Heart right ventricle (tissue), 16 donors: ENCODE measurements around the gene FAM120B. TPM values are rescaled to one million over a fixed set of nuclear protein-coding genes. Genes with fewer than 3 reads are reported as not detected.

Experiments
- ATAC-seq, 8 donors: fragments of 200-7000 bp; cut with Tn5 transposase; one replicate each; pipeline ENCODE4 v1.9.1; 2020; ENCODE audit warnings: mild to moderate bottlenecking in 8 of 8, moderate library complexity in 8 of 8, moderate number of reproducible peaks in 1 of 8
- DNase-seq, 2 donors: peaks; one replicate each; pipeline ENCODE4 v3.0.0-alpha.2; 2020
- H3K27ac ChIP-seq, 10 donors: fragments of 200-600 bp; sonication (generic) in 2 of 10; one replicate each; pipeline versions ENCODE4 v1.5.0 to v1.8.0; 2020 to 2022; ENCODE audit warnings: mild to moderate bottlenecking in 3 of 10
- H3K27me3 ChIP-seq, 7 donors: fragments of 200-600 bp; one replicate each; pipeline ENCODE4 v1.8.0; 2021 to 2022; ENCODE audit warnings: mild to moderate bottlenecking in 2 of 7
- H3K36me3 ChIP-seq, 9 donors: fragments of 200-600 bp; sonication (generic) in 1 of 9; one replicate each; pipeline versions ENCODE4 v1.5.0 to v1.8.0; 2020 to 2022; ENCODE audit warnings: mild to moderate bottlenecking in 2 of 9
- H3K4me1 ChIP-seq, 9 donors: fragments of 200-600 bp; sonication (generic) in 1 of 9; one replicate each; pipeline versions ENCODE4 v1.5.0 to v1.8.0; 2020 to 2022; ENCODE audit warnings: mild to moderate bottlenecking in 4 of 9
- H3K4me3 ChIP-seq, 10 donors: fragments of 200-600 bp; sonication (generic) in 2 of 10; one replicate each; pipeline versions ENCODE4 v1.5.0 to v1.8.0; 2020 to 2022; ENCODE audit warnings: mild to moderate bottlenecking in 7 of 10, moderate library complexity in 2 of 10
- H3K9me3 ChIP-seq, 11 donors: fragments of 200-600 bp in 10 of 11; sonication (generic) in 2 of 11; one replicate each; pipeline versions ENCODE4 v1.5.0 to v1.8.0; 2013 to 2022; ENCODE audit warnings: mild to moderate bottlenecking in 2 of 11, control low read depth in 1 of 11, moderate library complexity in 1 of 11
- CTCF ChIP-seq, 9 donors: fragments of 200-600 bp; sonication (generic) in 2 of 9; IDR thresholded peaks; one replicate each; pipeline versions ENCODE4 v1.5.0 to v1.8.0; 2021 to 2022; ENCODE audit warnings: antibody characterized with exemption in 9 of 9, mild to moderate bottlenecking in 5 of 9, moderate library complexity in 1 of 9
- WGBS, 2 donors: extraction: QIAGEN DNeasy Blood & Tissue Kit; methylation state at CpG; one replicate each; pipeline ENCODE4 v1.1.7; 2013; ENCODE audit warnings: inconsistent platforms in 1 of 2; 5-methylcytosine and 5-hydroxymethylcytosine counted together
- intact Hi-C, 10 donors: fragments of 100-400 bp; cut with DNase I; formaldehyde crosslinking; loops; one replicate each; pipeline versions ENCODE4 v1.11.1 to v1.14.2; 2022
- polyA plus RNA-seq, 2 donors: library from polyadenylated mRNA; stranded (reverse); fragments of 200-250 nt; gene quantifications; one replicate each; pipeline ENCODE4 v1.2.3, GENCODE V29; 2013
- total RNA-seq, 10 donors: library from RNA; stranded (reverse); fragmentation: NEBNext Ultra II Directional in 3 of 10; extraction: Animal tissue kit (Norgen Biotek cat#: 25700) in 3 of 10; gene quantifications; one replicate each; pipeline versions ENCODE4 v1.2.1 to v1.2.4, GENCODE V29; 2021 to 2023
- donor health status: Arrhythmogenic right ventricular cardiomyopathy.
- donor health status: ischemic (EF 13 %, LVEDD 7.1; RV severe dilation, severe dysfunction).
- donor health status: healthy with polysubstance abuse.
- donor health status: DM: no; HTN: yes; CAD: no.
- donor health status: DM: no; HTN: no; CAD: no.
- donor health status: ischemic (EF 25% LVEDD 6.9; RV normal size, moderate dysfunction).
- donor health status: ischemic (EF 25% LVEDD 5.7; RV mildly dilated, moderate dysfunction).
- donor health status: healthy.
- donor health status: DM: yes; HTN: yes; CAD: no.
- donor health status: Ischemic cardiomyopathy.
- donor health status: ischemic (EF 35%, LVEDD 5.7; RV mildly dilated, moderate dysfunction).
- donor health status: nonischemic (EF 11% LVEDD 7.7; RV severe dilation, severe dysfunction).
- donor health status: DM: yes; HTN: yes; CAD: no.
- donor health status: PGD.
- donor health status: ischemic (EF 29% LVEDD 5.4; RV normal size, mild dysfunction).
- donor health status: nonischemic (EF 23%, LVEDD 6.1; RV moderate dilation, normal function).

Gene FAM120B
- total and polyA plus RNA-seq, 12 donors = 7.7 to 31.0 (median 23.9) TPM

- Histone ChIP-seq H3K27ac (no peak overlapping the region), H3K27me3 (no peaks in the 10 kb centered on the region), H3K4me3 (no peak overlapping the region), H3K4me1 (peaks cover 0 to 2% (median 0%) of the 10 kb centered on the region in 9 donors), H3K36me3 (peaks cover 0 to 84% (median 26%) of the 10 kb centered on the region in 9 donors), H3K9me3 (no peaks in the 10 kb centered on the region)
- no peak for TF ChIP-seq CTCF (IDR thresholded peaks at IDR 0.05)
- intact Hi-C loops = no loop called here
- DNase-seq = no peak
- no peak for ATAC-seq
- 54 to 68% methylated on average over 3 of the region's 3 CpGs for WGBS, 2 donors
These were observed 96.9 kb downstream of the FAM120B start for GRCh38 chr6:170403451-170403850.

GRCh38 chr6:170404036-170404435 lies 97.5 kb downstream of the FAM120B start:
- DNase-seq = no peak
- Histone ChIP-seq H3K27ac (no peak overlapping the region), H3K27me3 (no peaks in the 10 kb centered on the region), H3K4me1 (peaks cover 0 to 2% (median 0%) of the 10 kb centered on the region in 9 donors), H3K4me3 (no peak overlapping the region), H3K9me3 (no peaks in the 10 kb centered on the region), H3K36me3 (peaks cover 0 to 81% (median 26%) of the 10 kb centered on the region in 9 donors)
- ATAC-seq = no peak
- intact Hi-C loops = no loop called here
- WGBS, 2 donors = 73 to 75% methylated on average over 9 of the region's 9 CpGs
- TF ChIP-seq CTCF (IDR thresholded peaks at IDR 0.05) = no peak

- Histone ChIP-seq H3K36me3 (peaks cover 0 to 75% (median 26%) of the 10 kb centered on the region in 9 donors), H3K4me3 (no peak overlapping the region), H3K9me3 (no peaks in the 10 kb centered on the region), H3K27ac (no peak overlapping the region), H3K27me3 (no peaks in the 10 kb centered on the region), H3K4me1 (peaks cover 0 to 2% (median 0%) of the 10 kb centered on the region in 9 donors)
- ATAC-seq = no peak
- TF ChIP-seq CTCF (IDR thresholded peaks at IDR 0.05) = no peak
- 86 to 88% methylated on average over 6 of the region's 6 CpGs for WGBS, 2 donors
- DNase-seq = no peak
- intact Hi-C loops = loop anchor here in 1 of 10 donors (5.0 kb wide), 1 partner anchor 592 kb away; no protein-coding TSS in a partner anchor
These were observed 98.1 kb downstream of the FAM120B start for GRCh38 chr6:170404697-170405096.

GRCh38 chr6:170405311-170405975 lies 98.9 kb downstream of the FAM120B start:
- H3K4me1 ChIP-seq = peaks cover 0 to 2% (median 0%) of the 10 kb centered on the region in 9 donors
- peaks cover 0 to 68% (median 22%) of the 10 kb centered on the region in 9 donors for H3K36me3 ChIP-seq
- DNase-seq = no peak
- WGBS, 2 donors = 82 to 85% methylated on average over 8 of the region's 8 CpGs
- peaks cover 0 to 3% (median 0%) of the 10 kb centered on the region in 11 donors for H3K9me3 ChIP-seq
- no peak overlapping the region for H3K4me3 ChIP-seq
- ATAC-seq = no peak
- peak overlapping the region in 1 of 10 donors; percentile 56 for H3K27ac ChIP-seq
- H3K27me3 ChIP-seq = no peaks in the 10 kb centered on the region
- intact Hi-C loops = loop anchor here in 1 of 10 donors (5.0 kb wide), 1 partner anchor 593 kb away; no protein-coding TSS in a partner anchor
- TF ChIP-seq CTCF (IDR thresholded peaks at IDR 0.05) = no peak
